NOMO-1 (cell line): ENCODE results near the gene MET.
"Not testable (repeated sequence)": the region's sequence is repeated elsewhere in the genome, so short reads cannot be mapped to it uniquely, and the experiment has no call there.

Source experiments
- DNase-seq, 2 experiments: peaks; one replicate each; lab custom pipeline; 2025; ENCODE audit not compliant: unreplicated experiment in 2 of 2; lab: John Stamatoyannopoulos, UW

The MET gene

GRCh38 chr7:116697152-116697551 lies 25.2 kb downstream of the MET start:
- no peak for DNase-seq

GRCh38 chr7:116697761-116698160 lies 25.8 kb downstream of the MET start:
- DNase-seq: no peak

GRCh38 chr7:116698396-116698795 lies 26.4 kb downstream of the MET start:
- DNase-seq: no peak

- no peak for DNase-seq
Measured at GRCh38 chr7:116698930-116699721, 27.1 kb downstream of the MET start.

- no peak for DNase-seq
Measured at GRCh38 chr7:116699722-116700120, 27.7 kb downstream of the MET start.

- DNase-seq: no peak
Measured at GRCh38 chr7:116702046-116702785, 30.2 kb downstream of the MET start.

- DNase-seq: no peak
Measured at GRCh38 chr7:116704650-116705228, 32.7 kb downstream of the MET start.

- no peak for DNase-seq
Measured at GRCh38 chr7:116705419-116705818, 33.4 kb downstream of the MET start.

- DNase-seq: no peak
Measured at GRCh38 chr7:116706668-116707126, 34.7 kb downstream of the MET start.

GRCh38 chr7:116707289-116707688 lies 35.3 kb downstream of the MET start:
- no peak for DNase-seq

GRCh38 chr7:116708248-116708647 lies 36.3 kb downstream of the MET start:
- no peak for DNase-seq

GRCh38 chr7:116708861-116709260 lies 36.9 kb downstream of the MET start:
- no peak for DNase-seq

GRCh38 chr7:116709336-116709735 lies 37.3 kb downstream of the MET start:
- no peak for DNase-seq

- DNase-seq: no peak
Measured at GRCh38 chr7:116710764-116711452, 38.9 kb downstream of the MET start.

GRCh38 chr7:116711790-116712189 lies 39.8 kb downstream of the MET start:
- no peak for DNase-seq

- DNase-seq: no peak
Measured at GRCh38 chr7:116713500-116713899, 41.5 kb downstream of the MET start.

GRCh38 chr7:116713918-116714317 lies 41.9 kb downstream of the MET start:
- no peak for DNase-seq

- DNase-seq: no peak
Measured at GRCh38 chr7:116715077-116715476, 43.1 kb downstream of the MET start.

- no peak for DNase-seq
Measured at GRCh38 chr7:116717137-116717536, 45.1 kb downstream of the MET start.

GRCh38 chr7:116723959-116724529 lies 52.0 kb downstream of the MET start:
- DNase-seq: not testable (repeated sequence)
